ENCODE data around the gene UBE2E1.

Gene UBE2E1

GRCh38 chr3:23859012-23859743 is 53.4 kb downstream of the UBE2E1 start:
- no peak overlapping the region for H3K27ac ChIP-seq
- H3K27me3 ChIP-seq: no peaks in the 10 kb centered on the region
- no peaks in the 10 kb centered on the region for H3K9me3 ChIP-seq
- H3K4me3 ChIP-seq (ENCODE audit: low read depth in 1 of 2, low read length in 1 of 2): no peak overlapping the region
- H3K36me3 ChIP-seq: no peaks in the 10 kb centered on the region
- no peak for TF ChIP-seq CTCF (IDR thresholded peaks at IDR 0.05)
- H3K4me1 ChIP-seq (ENCODE audit: control insufficient read depth in 1 of 2, insufficient read depth in 1 of 2, low read depth in 1 of 2, low read length in 1 of 2): peaks cover 5 to 9% of the 10 kb centered on the region in 2 experiments

- H3K27ac ChIP-seq: no peak overlapping the region
- no peaks in the 10 kb centered on the region for H3K9me3 ChIP-seq
- no peaks in the 10 kb centered on the region for H3K36me3 ChIP-seq
- no peak for TF ChIP-seq CTCF (IDR thresholded peaks at IDR 0.05)
- peaks cover 5 to 9% of the 10 kb centered on the region in 2 experiments for H3K4me1 ChIP-seq (ENCODE audit: control insufficient read depth in 1 of 2, insufficient read depth in 1 of 2, low read depth in 1 of 2, low read length in 1 of 2)
- no peaks in the 10 kb centered on the region for H3K27me3 ChIP-seq
- H3K4me3 ChIP-seq (ENCODE audit: low read depth in 1 of 2, low read length in 1 of 2): no peak overlapping the region
Measured at GRCh38 chr3:23859839-23860382, 54.2 kb downstream of the UBE2E1 start.

- Histone ChIP-seq H3K27ac (no peak overlapping the region), H3K4me3 (ENCODE audit: low read depth in 1 of 2, low read length in 1 of 2) (no peak overlapping the region), H3K36me3 (no peaks in the 10 kb centered on the region), H3K27me3 (no peaks in the 10 kb centered on the region), H3K9me3 (no peaks in the 10 kb centered on the region), H3K4me1 (ENCODE audit: control insufficient read depth in 1 of 2, insufficient read depth in 1 of 2, low read depth in 1 of 2, low read length in 1 of 2) (peaks cover 5 to 9% of the 10 kb centered on the region in 2 experiments)
- TF ChIP-seq CTCF (IDR thresholded peaks at IDR 0.05): no peak
Measured at GRCh38 chr3:23861689-23862088, 55.9 kb downstream of the UBE2E1 start.

- TF ChIP-seq CTCF (IDR thresholded peaks at IDR 0.05): no peak
- H3K4me3 ChIP-seq (ENCODE audit: low read depth in 1 of 2, low read length in 1 of 2): no peak overlapping the region
- peaks cover 5 to 9% of the 10 kb centered on the region in 2 experiments for H3K4me1 ChIP-seq (ENCODE audit: control insufficient read depth in 1 of 2, insufficient read depth in 1 of 2, low read depth in 1 of 2, low read length in 1 of 2)
- no peaks in the 10 kb centered on the region for H3K36me3 ChIP-seq
- no peaks in the 10 kb centered on the region for H3K27me3 ChIP-seq
- H3K9me3 ChIP-seq: no peaks in the 10 kb centered on the region
- H3K27ac ChIP-seq: no peak overlapping the region
Measured at GRCh38 chr3:23863060-23863459, 57.3 kb downstream of the UBE2E1 start.

- H3K36me3 ChIP-seq: no peaks in the 10 kb centered on the region
- H3K27me3 ChIP-seq: no peaks in the 10 kb centered on the region
- no peak overlapping the region for H3K27ac ChIP-seq
- H3K9me3 ChIP-seq: no peaks in the 10 kb centered on the region
- no peak for TF ChIP-seq CTCF (IDR thresholded peaks at IDR 0.05)
- peaks cover 5 to 9% of the 10 kb centered on the region in 2 experiments for H3K4me1 ChIP-seq (ENCODE audit: control insufficient read depth in 1 of 2, insufficient read depth in 1 of 2, low read depth in 1 of 2, low read length in 1 of 2)
- H3K4me3 ChIP-seq (ENCODE audit: low read depth in 1 of 2, low read length in 1 of 2): no peak overlapping the region
Measured at GRCh38 chr3:23864931-23865330, 59.2 kb downstream of the UBE2E1 start.
